Duodenal mucosa (tissue), 2 donors: Measurements from ENCODE around the gene BRAT1.

Experiments used
- H3K27ac ChIP-seq: one replicate; pipeline ENCODE4 v1.7.0; 2013; ENCODE audit warnings: low read depth, low read length
- H3K27me3 ChIP-seq, 2 donors: one replicate each; pipeline ENCODE4 v1.7.0; 2013; ENCODE audit warnings: low read length in 2 of 2, control low read depth in 1 of 2; ENCODE audit not compliant: insufficient read depth in 2 of 2, control insufficient read depth in 1 of 2
- H3K36me3 ChIP-seq, 2 donors: one replicate each; pipeline ENCODE4 v1.7.0; 2013; ENCODE audit warnings: low read length in 2 of 2, control low read depth in 1 of 2; ENCODE audit not compliant: insufficient read depth in 2 of 2, control insufficient read depth in 1 of 2
- H3K4me1 ChIP-seq, 2 donors: one replicate each; pipeline ENCODE4 v1.7.0; 2013; ENCODE audit warnings: low read length in 2 of 2, control low read depth in 1 of 2; ENCODE audit not compliant: insufficient read depth in 2 of 2, control insufficient read depth in 1 of 2
- H3K4me3 ChIP-seq, 2 donors: one replicate each; pipeline ENCODE4 v1.7.0; 2013; ENCODE audit warnings: low read length in 2 of 2, low read depth in 1 of 2
- H3K9ac ChIP-seq, 2 donors: one replicate each; pipeline ENCODE4 v1.7.0; 2013; ENCODE audit warnings: low read length in 2 of 2, low read depth in 1 of 2
- H3K9me3 ChIP-seq, 2 donors: one replicate each; pipeline ENCODE4 v1.7.0; 2013; ENCODE audit warnings: low read length in 2 of 2, control low read depth in 1 of 2; ENCODE audit not compliant: control insufficient read depth in 1 of 2

The BRAT1 gene

DNA sequence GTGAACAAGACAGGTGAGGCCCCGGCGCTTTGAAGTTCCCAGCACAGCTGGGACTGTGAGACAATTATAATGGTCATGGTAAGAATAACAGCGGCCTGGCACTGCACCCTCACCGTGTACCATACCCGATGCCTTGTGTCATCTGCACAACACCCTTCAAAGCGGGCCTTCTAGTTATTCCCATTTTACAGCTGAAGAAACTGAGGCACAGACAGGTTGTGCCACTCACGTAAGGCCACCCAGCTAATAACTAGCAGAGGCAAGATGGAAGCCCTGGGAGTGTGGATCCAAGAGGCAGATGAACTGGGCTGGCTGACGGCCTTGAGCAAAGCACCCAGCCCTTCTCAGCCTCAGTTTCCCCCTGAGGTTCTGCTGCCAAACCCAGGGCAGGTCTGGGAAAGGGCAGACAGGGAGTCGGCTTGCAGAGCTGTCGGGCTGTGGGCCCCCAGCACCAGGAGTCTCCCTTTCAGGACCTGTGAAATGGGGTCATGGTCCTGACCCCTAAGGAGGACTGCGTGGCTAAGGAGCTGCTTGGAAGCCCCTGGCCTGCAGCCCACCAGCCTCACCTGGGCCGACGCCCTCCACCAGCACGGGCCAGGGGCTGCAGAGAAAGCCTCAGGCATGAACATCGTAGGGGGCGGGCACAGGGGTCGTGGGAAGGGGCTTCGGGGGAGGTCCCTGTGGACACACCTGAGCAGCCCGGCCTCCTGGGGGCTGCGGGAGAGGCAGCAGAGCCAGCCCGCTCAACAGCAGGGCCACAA is 51.0 kb downstream of the BRAT1 start:
- Histone ChIP-seq H3K4me3 (no peak overlapping the region), H3K27me3 (no peaks in the 10 kb centered on the region), H3K4me1 (peaks cover 0 to 14% of the 10 kb centered on the region in 2 donors), H3K9me3 (no peaks in the 10 kb centered on the region), H3K27ac (no peak overlapping the region), H3K36me3 (no peaks in the 10 kb centered on the region), H3K9ac (no peak overlapping the region)

DNA sequence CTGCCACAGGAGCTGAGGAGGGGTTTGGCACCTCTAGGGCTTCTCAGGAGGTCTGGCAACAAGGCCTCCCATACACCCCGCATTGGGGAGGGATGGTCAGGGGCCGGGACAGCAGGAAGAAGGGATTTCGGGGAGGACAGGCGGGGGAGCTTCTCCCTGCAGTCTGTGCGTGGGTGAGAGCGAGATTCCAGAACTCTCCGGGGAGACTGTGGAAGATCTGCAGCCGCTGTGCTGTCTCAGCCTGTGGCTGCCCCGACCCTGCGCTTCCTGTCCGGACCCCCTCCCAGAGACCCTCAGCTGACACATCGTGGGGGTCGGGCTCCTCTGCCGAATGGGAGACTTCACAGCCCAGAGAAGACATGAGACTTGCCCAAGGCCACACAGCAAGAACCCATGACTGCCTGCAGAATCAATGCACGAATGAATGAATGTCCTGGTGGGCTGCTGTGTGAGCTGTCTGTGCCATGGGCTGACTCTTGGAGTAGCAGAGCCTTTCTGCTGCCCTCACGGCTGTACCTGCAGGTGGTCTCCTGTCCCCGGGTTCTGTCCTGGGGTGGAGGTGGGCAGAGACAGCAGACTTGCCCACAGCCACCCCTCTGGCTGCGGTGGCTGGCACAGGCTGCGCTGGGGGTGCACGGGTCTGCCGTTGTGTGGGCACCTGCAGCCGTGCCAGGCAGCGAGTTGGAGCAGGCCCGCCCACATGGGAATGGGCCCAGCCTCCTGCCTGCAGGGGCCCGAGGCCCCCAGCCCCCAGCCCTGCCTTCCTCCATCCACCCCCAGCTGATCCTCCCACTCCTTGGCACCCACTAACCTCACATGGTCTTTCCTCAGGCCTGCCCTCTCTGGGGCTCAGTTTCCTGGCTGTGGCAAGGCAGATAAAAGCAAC is 52.0 kb downstream of the BRAT1 start:
- peaks cover 0 to 5% of the 10 kb centered on the region in 2 donors for H3K4me1 ChIP-seq

DNA sequence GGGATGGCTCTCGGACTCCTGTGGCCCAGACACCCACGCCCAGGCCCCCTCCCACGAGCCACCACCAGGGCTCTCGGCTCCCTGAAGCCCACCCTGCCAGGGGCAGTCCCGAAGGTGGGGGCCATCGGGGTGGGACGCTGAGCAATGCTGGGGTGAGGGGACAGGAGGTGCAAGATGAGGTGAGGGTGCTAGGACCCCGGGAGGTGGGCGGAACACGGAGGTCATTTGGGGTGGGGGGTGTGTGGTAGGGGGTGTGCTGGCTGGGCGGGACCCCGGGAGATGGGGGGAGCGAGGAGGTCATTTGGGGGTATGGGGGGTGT is 52.7 kb downstream of the BRAT1 start:
- no peak overlapping the region for H3K4me3 ChIP-seq
- no peaks in the 10 kb centered on the region for H3K4me1 ChIP-seq
- no peak overlapping the region for H3K9ac ChIP-seq
- no peaks in the 10 kb centered on the region for H3K27me3 ChIP-seq
- no peaks in the 10 kb centered on the region for H3K9me3 ChIP-seq
- no peak overlapping the region for H3K27ac ChIP-seq
- no peaks in the 10 kb centered on the region for H3K36me3 ChIP-seq

More for the DNA sequence above, 52.0 kb downstream of the BRAT1 start:
- H3K27ac ChIP-seq, result no peak overlapping the region
- no peaks in the 10 kb centered on the region for H3K27me3 ChIP-seq
- no peaks in the 10 kb centered on the region for H3K36me3 ChIP-seq
- no peaks in the 10 kb centered on the region for H3K9me3 ChIP-seq
- no peak overlapping the region for H3K4me3 ChIP-seq
- no peak overlapping the region for H3K9ac ChIP-seq

DNA sequence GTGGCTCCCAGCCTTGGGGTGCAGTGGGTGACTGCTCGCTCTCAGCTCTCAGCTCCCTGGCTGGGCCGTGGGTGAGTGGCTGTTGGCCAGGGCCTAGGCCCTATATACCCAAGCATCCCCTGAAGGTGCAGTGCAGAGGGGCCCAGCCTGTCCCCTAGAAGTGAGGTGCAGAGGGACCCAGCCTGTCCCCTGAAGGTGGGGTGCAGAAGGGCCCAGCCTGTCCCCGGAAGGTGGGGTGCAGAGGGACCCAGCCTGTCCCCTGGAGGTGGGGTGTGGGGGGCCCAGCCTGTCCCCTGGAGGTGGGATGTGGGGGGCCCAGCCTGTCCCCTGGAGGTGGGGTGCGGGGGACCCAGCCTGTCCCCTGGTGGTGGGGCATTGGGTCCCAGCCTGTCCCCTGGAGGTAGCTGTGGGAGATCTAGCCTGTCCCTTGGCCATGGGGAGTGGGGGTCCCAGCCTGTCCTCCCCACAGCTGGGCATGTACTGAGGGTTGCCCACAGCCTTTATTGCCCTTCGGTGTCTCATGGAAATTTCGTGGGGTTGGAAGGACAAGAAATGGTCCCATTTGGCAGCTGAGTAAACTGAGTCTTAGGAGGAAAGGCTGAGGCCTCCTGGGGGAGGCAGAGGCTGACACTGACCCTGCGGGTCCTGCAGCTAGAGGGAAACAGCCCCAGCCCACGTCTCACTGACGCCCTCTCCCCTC is 53.2 kb downstream of the BRAT1 start:
- peaks cover 0 to 1% of the 10 kb centered on the region in 2 donors for H3K27me3 ChIP-seq
- no peak overlapping the region for H3K9ac ChIP-seq
- no peaks in the 10 kb centered on the region for H3K4me1 ChIP-seq
- no peaks in the 10 kb centered on the region for H3K9me3 ChIP-seq
- H3K27ac ChIP-seq, result no peak overlapping the region
- H3K4me3 ChIP-seq, result no peak overlapping the region
- H3K36me3 ChIP-seq, result no peaks in the 10 kb centered on the region

DNA sequence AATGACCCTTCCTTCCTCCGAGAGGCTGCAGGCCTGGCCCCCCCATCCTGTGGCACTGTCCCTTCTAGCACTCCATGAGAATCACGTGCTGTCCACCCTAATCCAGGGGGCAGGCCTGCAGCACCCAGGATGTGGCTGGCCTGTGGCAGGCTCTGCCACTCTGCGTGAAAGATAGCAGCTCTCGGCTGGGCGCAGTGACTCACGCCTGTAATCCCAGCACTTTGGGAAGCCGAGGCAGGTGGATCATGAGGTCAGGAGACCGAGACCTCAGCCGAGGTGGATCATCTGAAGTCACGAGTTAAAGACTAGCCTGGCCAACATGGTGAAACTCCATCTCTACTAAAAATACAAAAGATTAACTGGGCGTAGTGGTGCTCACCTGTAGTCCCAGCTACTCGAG is 54.6 kb downstream of the BRAT1 start:
- Histone ChIP-seq H3K9me3 (no peaks in the 10 kb centered on the region), H3K36me3 (no peaks in the 10 kb centered on the region), H3K27ac (no peak overlapping the region), H3K4me3 (no peak overlapping the region), H3K27me3 (peaks cover 0 to 3% of the 10 kb centered on the region in 2 donors), H3K4me1 (no peaks in the 10 kb centered on the region), H3K9ac (no peak overlapping the region)

DNA sequence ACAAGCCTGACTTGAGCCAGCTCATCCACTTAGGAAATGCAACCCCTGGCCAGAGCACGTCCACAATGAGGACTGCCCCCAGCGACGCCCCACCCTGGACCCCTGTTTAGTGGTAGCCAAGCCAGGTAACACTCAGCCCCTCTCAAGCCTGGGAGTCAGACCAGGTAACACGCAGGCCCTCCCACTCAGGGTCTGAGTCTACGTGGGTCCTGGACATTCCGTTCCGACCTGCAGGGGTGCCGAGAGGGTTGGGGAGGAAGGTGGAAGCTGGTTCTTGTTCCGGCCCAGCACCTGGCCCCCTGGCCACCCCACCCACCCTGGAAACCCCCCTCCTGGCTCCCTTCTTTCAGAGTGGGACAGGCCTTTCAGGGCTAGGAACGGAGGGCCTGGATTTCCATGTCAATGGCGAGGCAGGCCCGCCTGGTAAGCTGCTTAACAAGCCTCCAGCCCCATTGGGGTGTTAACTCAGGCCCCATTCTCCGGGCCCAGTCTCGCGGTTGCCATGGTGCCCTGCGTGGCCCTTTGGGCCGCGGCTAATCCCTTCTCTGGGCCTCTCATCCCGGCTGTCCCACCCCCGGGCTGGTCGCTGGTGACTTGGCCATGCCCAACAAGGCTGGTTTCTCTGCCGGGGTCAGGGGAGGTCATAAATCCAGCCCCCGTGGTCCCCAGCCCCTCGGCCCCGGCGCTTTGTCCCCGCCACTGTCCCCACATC is 55.4 kb downstream of the BRAT1 start:
- H3K9ac ChIP-seq, result no peak overlapping the region
- H3K27me3 ChIP-seq, result peaks cover 0 to 3% of the 10 kb centered on the region in 2 donors
- H3K27ac ChIP-seq, result no peak overlapping the region
- no peaks in the 10 kb centered on the region for H3K36me3 ChIP-seq
- no peak overlapping the region for H3K4me3 ChIP-seq
- H3K4me1 ChIP-seq, result no peaks in the 10 kb centered on the region
- H3K9me3 ChIP-seq, result no peaks in the 10 kb centered on the region

DNA sequence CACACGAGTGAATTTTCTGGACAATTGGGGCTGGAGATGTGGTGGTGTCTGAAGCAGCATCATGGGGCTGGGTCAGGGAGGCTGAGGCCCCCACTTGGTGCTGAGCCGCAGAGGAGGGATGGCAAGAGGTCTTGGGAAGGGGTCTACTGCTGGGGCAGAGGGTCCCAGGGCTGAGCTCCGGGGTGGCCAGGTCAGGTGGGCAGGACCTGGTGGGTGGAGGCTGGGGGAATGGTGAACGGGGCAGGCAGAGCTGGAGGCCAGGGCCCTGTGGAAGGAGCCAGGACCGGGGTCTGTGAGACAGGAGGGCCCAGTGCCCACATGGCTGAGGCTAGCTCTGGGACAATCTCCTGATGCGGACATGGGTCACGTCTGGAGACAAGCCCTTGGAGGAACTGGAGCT is 56.1 kb downstream of the BRAT1 start:
- H3K27me3 ChIP-seq, result peaks cover 0 to 3% of the 10 kb centered on the region in 2 donors
- H3K27ac ChIP-seq, result no peak overlapping the region
- H3K9ac ChIP-seq, result no peak overlapping the region
- H3K36me3 ChIP-seq, result no peaks in the 10 kb centered on the region
- H3K4me3 ChIP-seq, result no peak overlapping the region
- no peaks in the 10 kb centered on the region for H3K9me3 ChIP-seq
- H3K4me1 ChIP-seq, result no peaks in the 10 kb centered on the region

DNA sequence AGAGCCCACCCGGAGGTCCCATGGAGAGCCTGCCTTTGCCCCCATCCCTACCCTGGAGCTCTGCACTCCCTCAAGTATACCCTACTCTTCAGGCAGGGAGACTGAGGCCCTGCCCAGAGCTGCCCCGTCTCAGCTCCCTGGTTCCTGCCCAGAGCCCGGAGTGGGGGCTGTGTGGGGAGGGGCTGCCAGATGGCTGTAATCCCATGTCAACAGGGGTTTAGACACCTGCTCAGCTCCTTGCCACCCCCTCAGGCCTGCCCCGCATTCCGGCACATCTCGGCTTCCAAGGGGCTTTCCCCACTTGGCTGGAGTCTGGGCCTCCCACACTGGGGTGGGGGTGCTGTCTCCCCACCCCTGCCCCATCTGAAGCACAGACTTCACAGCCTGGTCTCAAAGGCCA is 56.6 kb downstream of the BRAT1 start:
- Histone ChIP-seq H3K36me3 (no peaks in the 10 kb centered on the region), H3K9ac (no peak overlapping the region), H3K27ac (no peak overlapping the region), H3K9me3 (no peaks in the 10 kb centered on the region), H3K4me3 (no peak overlapping the region), H3K4me1 (no peaks in the 10 kb centered on the region), H3K27me3 (peaks cover 0 to 3% of the 10 kb centered on the region in 2 donors)

DNA sequence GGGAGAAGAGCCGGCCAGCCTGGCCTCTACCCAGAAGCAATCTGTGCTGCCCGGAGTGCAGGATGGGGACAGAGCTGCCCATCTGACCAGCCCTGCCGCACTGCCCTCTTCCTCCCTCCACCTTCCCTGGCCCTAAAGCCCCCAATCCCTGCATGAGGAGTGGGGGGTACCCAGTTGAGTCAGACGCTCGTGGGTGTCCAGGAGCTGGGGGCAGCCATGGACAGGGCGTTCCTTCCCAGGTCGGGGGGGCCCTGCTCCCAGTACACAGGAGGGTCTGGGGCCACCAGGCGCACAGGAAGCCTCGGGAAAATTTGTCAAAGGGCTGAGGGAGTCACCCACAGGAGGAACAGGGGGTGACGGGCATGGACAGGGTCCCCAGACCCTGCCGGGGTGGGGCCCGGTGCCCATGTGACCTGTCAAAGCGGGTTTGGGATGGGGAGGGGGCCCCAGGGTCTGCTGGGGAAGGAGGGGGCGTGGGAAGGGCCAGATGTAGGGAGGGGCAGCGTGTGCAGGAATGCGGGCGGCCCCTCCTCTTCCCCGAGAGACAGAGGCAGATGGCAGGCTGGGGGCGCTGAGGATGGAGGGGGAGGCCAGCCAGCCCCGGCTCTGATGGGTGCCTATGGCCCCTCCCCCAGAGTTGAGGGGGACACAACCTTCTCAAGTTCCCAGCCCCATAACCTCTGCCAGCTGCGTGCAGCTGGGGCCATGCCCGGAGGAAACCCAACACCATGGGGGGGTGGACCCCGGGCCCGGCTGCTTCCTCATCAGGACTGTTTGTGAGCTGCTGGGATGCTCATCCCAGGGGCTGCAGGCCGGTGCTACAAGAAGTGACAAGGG is 57.6 kb downstream of the BRAT1 start:
- peaks cover 0 to 3% of the 10 kb centered on the region in 2 donors for H3K27me3 ChIP-seq
- no peaks in the 10 kb centered on the region for H3K36me3 ChIP-seq
- H3K4me3 ChIP-seq, result no peak overlapping the region
- no peaks in the 10 kb centered on the region for H3K9me3 ChIP-seq
- H3K9ac ChIP-seq, result no peak overlapping the region
- no peak overlapping the region for H3K27ac ChIP-seq
- H3K4me1 ChIP-seq, result no peaks in the 10 kb centered on the region
